Erythroblast (primary cell): ENCODE data around the gene TMEM187.

ENCODE experiments used
- GATA1 ChIP-seq: IDR thresholded peaks from 2 replicates; pipeline ENCODE4 v1.6.1; 2011; ENCODE audit warnings: low read depth, mild to moderate bottlenecking, control low read depth, low read length, moderate library complexity
- POLR2A ChIP-seq: IDR thresholded peaks from 2 replicates; pipeline ENCODE4 v1.6.1; 2011; ENCODE audit warnings: mild to moderate bottlenecking, low read length

DNA sequence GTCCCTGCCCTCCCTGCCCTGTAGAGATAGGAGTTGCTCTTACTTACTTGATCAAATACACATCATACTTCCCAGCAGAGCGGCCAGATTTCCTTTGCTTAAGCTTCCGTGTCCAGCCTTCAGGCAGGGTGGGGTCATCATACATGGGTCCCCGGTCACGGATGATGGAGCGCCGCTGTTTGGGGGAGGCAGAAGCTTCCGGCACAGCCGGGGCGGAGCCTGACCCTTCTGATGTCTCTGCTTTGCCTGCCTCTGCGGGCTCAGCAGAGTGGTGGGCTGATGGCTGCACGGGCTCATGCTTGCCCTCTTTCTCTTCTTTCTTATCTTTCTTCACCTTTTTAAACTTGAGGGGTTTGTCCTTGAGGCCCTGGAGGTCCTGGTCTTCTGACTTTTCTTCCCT, 59.6 kb downstream of the TMEM187 start:
- no peak for TF ChIP-seq POLR2A
- TF ChIP-seq GATA1: no peak
